ENCODE results near the gene GGT1.
A peak's percentile ranks its signal among the peaks of the same experiment; 100 is the strongest.
"Not testable (repeated sequence)": the region's sequence is repeated elsewhere in the genome, so short reads cannot be mapped to it uniquely, and the experiment has no call there.

Gene GGT1

DNA sequence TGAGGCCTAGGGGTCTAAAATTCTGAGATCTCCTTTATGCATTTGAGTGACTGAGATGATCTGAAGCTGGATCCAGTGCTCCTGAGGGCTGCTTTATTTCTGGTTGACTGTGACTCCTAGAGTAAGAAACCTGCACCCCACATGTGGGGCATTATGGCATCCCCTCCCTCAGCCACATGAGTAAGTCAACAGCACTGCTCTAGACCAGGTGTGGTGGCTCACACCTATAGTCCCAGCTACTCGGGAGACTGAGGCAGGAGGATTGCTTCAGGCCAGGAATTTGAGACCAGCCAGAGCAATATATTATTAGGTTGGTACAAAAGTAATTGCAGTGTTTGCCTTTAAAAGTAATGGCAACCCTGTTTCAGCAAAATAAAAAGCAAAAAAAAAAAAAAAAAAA, 39.3 kb downstream of the GGT1 start:
- not testable (repeated sequence) for DNase-seq

DNA sequence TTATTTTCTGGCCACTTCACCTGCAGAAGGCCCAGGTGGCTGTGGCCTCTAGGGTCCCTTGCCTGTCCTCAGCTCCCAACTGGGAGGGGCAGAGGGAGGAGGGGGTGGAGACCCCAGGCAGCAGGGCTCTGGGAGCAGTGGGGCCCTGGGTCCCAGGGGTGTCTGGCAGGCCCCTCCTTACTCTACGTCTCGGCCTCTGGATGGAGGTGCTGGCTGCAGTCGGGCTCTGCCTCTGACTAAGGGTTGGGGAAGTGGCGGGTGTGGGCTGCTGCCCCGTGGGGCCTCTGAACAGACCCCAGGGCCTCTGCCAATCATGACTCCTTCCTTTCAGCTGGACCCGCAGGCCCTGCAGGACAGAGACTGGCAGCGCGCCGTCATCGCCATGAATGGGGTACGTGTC, 41.4 kb downstream of the GGT1 start:
- not testable (repeated sequence) for DNase-seq

DNA sequence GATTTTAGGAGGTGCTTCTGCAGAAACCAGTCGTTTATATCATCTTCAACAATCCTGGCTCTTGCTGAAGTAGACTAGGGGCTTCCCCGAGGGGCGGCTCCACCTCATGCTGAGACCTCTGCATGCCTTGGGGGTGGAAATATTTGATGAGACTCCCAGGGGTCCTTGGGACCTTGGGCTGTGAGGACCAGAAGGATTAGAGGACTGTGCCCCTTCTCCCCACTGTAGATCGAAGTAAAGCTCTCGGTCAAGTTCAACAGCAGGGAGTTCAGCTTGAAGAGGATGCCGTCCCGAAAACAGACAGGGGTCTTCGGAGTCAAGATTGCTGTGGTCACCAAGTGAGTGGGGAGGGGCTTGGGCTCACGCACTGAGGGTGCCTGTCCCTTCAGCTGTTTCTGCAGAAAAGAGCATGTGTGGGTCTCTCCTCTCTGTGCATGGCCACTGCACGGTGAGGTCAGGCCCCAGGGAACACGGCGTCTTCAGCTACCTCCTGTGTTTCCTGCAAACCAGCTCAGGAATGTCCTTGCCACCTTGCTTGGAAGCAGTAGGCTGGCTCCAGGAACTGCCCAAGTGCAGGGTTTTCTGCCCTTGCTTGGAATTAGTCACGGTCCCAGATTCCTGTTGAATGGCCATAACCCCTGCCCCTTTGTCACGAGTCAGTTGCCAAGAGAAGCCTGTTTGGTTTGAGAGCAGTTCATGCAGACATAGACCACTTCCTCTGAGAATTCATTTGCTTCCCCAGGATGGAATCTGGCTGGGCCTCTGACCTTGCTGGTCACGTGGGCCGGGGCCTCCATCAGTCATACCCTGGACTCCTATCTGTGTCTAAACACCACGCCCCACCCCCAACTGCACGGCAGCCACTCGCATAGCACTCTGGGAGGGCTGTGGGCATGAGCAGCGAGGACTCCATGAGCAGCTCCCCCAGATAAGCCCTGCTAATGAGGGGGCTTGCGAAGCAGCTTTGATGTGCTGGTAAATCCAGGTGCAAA, 42.7 kb downstream of the GGT1 start:
- not testable (repeated sequence) for DNase-seq

DNA sequence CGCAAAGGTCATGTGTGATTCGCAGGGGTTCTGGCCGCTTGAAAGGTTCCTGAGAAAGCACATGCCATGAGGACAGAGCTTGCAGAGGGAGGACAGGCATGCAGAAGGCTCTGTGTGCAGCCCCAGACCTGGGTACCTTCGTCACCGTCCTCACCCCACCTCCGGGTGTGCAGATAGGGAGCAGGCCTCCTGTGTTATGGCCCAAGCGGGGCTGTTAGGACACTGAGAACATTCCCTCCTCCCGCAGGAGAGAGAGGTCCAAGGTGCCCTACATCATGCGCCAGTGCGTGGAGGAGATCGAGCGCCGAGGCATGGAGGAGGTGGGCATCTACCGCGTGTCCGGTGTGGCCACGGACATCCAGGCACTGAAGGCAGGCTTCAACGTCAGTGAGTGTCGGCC, 43.8 kb downstream of the GGT1 start:
- DNase-seq, result not testable (repeated sequence)

DNA sequence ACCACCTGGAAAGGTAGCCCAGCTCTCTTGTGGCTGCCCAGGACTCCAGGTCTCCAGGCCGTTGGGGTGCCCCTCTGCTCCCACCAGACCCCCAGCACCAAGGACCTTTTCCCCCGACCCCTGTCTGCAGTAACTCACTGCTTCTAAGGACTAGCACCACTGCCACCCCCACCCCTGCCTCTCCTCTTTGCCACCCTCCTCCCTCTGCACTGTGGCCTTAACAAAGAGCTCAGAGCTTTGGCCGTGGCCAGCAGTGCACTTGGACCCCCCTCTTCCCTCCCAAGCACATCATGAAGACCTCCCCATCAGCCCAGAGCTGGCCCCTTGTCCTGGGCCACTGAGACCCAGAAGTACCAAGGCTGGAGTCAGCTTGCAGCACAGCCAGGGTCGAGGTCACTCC, 46.4 kb downstream of the GGT1 start:
- not testable (repeated sequence) for DNase-seq

DNA sequence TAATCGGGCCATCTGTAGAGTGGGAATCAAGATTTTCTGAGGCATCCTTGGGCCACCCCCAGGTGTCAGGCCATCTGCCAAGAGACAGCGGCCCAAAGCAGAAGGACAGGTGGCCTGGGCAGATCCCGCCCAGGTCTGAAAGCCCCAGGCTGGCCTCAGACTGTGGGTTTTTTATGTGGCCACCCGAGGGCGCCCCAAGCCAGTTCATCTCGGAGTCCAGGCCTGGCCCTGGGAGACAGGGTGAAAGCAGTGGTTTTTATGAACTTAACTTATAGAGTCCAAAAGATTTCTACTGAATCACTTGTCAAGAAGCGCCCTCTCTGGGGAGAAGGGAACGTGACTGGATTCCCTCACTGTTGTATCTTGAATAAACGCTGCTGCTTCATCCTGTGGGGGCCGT, 47.9 kb downstream of the GGT1 start:
- peak; percentile 68 for DNase-seq

DNA sequence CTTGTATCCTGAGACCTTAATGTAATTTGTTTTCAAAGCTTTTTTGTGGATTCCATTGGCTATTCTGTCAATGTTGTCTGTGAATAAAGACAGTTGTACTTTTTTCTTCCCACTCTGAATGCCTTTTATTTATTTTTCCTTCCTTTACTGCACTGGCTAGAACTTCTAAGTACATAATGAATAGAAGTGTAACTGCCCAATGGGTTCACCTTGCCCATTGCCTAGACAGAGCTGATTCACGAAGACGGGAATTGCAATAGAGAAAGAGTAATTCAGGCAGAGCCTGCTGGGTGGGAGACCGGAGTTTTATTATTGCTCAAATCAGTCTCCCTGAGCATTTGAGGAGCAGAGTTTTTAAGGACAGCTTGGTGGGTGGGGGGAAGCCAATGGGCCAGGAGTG, 62.4 kb downstream of the GGT1 start:
- DNase-seq, result not testable (repeated sequence)

DNA sequence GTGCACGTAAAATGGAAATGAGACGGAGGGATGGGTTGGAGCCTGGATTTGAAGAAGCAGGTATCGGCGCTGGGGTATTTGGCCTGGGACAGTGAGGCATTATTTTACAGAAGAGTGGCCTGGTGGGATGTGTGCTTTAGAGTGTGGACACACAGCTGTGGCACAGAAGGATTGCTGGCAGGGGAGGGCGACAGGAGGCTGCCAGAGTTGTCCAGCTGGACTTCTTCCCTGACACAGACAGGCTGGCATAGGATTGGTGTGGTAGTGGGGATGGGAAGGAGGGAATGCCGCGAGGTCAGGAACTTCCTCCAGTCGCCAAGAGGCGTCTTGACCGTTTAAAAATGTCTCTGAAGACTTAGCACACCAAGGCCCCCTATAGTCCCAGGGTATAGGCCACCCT, 64.9 kb downstream of the GGT1 start:
- DNase-seq, result not testable (repeated sequence)

DNA sequence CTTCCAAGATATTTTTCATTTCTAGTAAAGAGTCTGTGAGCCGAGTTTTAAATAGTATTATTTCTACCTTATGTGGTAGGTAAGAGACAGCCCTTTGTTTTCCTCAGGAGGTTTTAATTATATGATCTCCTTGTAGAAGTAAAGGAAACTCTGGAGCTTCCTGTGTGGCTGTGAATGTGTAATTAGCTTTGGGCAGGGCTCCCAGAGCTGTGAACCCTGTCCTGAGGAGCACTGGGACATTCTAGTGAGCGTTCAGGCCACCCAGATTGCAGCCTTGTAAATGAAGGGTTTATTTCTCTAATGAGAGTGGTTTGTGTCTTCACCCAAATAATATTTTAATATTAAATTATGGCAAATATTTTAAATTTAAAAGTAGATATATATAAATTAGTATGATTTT, 69.5 kb downstream of the GGT1 start:
- not testable (repeated sequence) for DNase-seq

Data from stimulated activated CD4-positive, alpha-beta T cell treated with anti-CD3 and anti-CD28 coated beads, Interleukin-1b, Interleukin-23, amount 100 ng/mL, for 48 hours (primary cell).